ENCODE measurements around the gene REM2.

REM2 gene

GRCh38 chr14:22929104-22929960, 46.3 kb downstream of the REM2 start, which contains the start of gene PRMT5:
Gene PRMT5 (minus strand): TSS chr14:22929376. CDS start chr14:22929361, 15 bp downstream.
- peak; percentile 99 for DNase-seq (ENCODE audit: low read depth)

GRCh38 chr14:22929961-22930364, 46.9 kb downstream of the REM2 start:
- no peak for DNase-seq (ENCODE audit: low read depth)

- no peak for DNase-seq (ENCODE audit: low read depth)
These were observed 49.1 kb downstream of the REM2 start for GRCh38 chr14:22932146-22932545.

GRCh38 chr14:22935156-22935555, 52.1 kb downstream of the REM2 start:
- DNase-seq (ENCODE audit: low read depth), result no peak
